Measurements from ENCODE around the gene TEF.
"Not testable (repeated sequence)": the region's sequence is repeated elsewhere in the genome, so short reads cannot be mapped to it uniquely, and the experiment has no call there.

TEF gene

DNA sequence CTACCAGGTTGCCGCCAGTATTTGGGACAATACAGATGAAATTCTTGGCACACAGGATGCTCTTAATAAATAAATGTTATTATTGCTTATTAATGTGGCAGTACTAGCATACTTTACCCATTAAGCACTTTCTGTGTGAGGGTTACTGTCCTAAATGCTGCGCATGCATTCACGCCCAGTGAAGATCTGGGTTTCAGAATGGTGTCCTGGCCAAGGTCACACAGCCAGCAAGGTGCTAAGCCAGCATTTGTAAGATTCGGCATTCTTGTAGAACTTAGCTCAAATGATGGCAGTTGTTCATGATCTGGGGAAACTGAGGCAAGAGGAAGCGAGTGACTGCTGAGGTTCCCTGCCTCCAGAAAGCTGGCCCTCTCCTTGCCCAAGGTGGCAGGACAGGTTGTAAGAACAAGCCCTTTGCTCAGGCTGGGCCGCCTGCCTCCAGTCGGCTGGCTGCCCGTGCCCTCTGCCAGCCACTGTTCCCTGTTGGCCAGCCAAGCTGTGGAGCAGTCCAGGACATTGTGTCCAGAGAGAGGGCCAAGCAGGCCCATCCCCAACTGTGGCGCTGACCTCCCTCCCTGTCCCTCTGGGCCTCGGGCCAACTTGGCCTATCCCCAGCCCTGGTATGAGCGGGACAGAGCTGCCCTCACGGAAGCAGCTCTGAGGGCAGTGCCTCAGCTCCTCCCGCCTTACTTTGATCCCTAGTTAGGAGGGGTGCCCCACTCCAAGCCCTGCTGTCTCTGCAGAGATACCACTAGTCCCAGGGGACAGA lies 36.1 kb downstream of the TEF start:
- no peak for DNase-seq (ENCODE audit: low read depth, low spot score)

DNA sequence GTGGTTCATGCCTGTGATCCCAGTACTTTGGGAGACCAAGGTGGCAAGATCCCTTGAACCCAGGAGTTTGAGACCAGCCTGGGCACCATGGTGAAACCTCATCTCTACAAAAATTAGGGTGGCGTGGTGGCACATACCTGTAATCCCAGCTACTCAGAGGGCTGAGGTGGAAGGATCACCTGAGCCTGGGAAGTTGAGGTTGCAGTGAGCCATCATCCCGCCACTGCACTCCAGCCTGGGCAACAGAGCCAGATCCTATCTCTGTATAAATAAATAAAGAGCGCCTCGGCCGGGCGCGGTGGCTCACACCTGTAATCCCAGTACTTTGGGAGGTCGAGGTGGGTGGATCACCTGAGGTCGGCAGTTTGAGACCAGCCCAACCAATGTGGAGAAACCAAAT lies 37.0 kb downstream of the TEF start:
- no peak for DNase-seq (ENCODE audit: low read depth, low spot score)

DNA sequence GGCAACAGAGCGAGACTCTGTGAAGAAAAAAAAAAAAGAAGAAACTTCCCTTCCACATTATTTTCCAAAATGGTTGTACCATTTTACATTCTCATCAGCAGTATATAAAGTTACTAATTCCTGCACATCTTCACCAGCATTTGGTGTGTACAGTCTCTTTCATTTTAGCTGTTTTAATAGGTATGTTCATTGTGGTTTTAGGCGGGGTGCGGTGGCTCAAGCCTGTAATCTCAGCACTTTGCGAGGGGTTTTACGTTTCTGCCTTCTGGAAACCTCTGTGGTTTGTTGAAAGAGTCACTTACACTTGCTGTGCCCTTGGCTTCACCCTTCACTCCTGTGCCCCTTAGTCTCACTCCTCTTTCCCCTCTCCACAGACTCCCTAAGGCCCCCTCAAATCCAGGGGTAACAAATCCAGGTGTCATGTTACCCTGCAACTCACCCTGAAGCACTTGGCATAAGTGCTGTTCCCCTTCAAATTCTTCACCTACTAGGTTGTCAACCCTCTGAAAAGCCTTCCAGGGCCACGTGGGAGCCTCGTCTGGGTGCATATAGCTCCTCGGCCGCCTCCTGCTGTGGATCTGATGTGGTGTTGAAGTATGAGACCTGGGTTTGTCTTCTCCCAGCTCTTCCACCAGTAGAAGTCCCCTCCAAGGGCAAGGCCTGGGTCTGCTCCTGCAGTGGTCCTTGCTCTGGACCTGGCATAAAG lies 44.1 kb downstream of the TEF start:
- DNase-seq (ENCODE audit: low read depth, low spot score): no peak

DNA sequence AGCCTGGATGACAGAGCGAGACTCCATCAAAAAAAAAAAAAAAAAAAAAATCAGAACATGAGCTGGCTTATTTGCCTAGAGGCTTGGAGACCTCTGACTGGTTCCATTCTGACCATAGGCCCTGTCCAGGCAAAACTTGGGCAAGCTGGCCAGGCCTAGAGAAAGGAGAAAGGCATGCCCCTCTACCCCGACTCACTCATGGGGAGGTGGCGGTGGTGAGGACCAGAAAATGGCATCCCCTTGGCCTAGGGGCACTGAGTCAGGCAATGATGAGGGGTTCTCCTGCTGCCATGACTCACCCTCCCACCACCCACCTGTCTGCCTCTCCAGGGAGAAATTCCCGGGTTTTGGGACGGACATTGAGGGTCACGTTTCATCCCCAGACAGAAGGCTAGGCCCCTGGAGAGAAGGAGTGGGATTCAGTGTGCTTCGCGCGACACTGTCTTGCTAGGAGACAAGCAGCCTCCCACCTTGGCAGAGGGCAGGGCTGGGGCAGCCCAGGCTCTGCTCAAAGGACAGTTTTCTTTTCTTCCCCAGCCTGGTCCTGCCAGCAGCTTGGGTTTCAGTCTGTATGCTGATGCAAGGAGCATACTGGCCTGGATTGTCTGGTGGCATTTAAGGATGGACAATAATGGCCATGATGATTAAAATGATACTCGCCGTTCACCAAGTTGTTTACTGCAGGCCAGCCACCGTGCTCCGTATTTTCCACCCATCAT lies 47.6 kb downstream of the TEF start:
- no peak for DNase-seq (ENCODE audit: low read depth, low spot score)

DNA sequence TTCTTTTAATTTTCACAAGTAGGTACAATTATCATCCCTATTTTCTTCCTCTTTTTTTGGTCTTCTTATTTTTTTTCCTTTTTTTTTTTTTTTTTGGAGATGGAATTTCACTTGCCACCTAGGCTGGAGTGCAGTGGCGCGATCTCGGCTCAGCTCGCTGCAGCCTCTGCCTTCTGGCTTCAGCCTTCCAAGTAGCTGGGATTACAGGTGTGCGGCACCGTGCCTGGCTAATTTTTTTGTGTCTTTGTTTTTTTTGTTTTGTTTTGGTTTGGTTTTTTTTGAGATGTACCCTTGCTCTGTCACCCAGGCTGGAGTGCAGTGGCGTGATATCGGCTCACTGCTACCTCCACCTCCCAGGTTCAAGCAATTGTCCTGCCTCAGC lies 48.2 kb downstream of the TEF start:
- DNase-seq (ENCODE audit: low read depth, low spot score): no peak

DNA sequence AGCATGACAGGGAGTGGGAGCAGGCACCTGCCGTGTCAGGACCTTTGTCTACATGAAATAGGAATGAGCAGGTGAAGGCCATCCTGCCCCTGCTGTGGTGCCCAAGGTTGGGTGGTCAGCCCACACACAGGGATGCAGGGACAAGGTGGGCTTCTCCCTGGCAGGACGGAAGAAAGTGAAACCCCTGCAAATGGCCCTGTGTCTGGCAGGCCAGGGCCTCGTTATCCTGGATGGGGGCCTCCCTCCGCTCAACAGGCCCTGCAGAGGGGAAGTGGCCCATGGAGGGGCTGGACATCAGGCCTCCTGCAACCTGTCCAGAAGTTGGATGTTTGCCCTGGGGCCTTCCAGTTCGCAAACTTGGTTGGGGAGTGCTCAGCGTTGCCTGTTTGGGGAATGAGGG lies 49.9 kb downstream of the TEF start:
- DNase-seq (ENCODE audit: low read depth, low spot score): no peak

DNA sequence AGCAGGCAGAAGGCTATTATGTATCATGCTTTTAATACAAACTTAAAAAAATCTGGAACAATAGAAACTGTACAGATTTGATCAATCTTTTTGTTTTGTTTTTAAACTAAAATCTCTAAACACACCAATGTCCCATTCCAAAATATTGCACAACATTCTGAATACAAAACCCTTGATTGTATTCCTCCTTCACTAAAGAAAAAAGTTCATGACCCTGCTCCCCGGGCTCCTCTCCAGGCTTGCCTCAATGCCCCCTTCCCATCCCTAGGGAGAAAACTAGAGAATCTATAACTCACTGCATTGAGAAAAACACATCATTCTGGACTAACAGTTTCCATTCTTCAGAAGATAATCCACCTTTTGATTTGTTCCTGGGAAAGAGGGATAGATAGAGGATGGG lies 51.7 kb downstream of the TEF start:
- DNase-seq (ENCODE audit: low read depth, low spot score): not testable (repeated sequence)

DNA sequence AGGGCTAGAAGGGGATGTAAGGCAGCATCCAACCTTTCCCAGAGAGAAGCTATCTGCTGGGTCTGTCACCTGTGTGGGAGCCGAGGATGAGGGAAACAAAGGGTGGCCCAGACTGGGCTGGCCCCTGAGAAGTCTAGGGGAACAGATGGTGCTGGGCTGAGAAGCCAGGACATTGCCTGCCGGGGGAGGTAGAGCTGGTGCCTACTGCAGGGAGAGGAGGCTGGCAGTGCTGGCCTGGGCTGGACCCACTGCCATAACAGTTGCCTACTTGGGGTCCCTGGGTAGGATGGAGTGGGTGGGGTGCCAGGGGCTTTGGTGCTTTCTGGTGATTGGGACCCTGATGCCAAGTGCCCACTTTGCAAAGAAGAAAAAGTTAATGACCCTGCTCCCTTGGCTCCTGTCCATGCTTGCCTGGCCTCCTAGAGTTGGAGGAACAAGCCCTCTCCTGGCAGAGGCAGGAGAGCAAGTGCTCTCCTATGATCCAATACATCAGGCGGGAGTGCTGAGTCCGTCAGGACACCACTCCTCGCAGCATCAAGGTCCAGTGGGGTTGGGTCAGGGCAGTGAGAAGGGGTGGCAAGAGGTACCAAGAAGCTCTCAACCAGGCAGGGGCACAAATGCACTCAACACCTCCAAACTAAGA lies 52.7 kb downstream of the TEF start:
- not testable (repeated sequence) for DNase-seq (ENCODE audit: low read depth, low spot score)

DNA sequence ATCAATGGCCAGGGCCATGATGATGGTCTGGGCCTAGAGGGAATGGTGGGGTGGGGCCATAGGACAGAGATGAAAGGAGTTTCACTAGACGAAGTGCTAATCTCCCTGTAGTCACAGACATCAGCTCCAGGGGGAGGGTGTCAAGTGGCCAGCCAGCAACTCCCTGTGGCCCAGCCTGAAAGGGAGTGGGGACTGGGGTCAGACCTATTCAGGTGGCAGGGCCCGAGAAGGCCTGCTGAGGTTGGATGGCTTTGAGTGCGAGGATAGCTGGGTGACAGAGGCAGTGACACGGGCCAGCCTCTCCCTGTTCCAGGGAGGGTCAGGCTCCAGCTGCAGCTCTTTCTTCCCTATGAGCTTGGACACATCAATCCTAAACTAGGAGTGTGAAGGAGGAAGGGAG lies 53.8 kb downstream of the TEF start:
- DNase-seq (ENCODE audit: low read depth, low spot score): no peak

DNA sequence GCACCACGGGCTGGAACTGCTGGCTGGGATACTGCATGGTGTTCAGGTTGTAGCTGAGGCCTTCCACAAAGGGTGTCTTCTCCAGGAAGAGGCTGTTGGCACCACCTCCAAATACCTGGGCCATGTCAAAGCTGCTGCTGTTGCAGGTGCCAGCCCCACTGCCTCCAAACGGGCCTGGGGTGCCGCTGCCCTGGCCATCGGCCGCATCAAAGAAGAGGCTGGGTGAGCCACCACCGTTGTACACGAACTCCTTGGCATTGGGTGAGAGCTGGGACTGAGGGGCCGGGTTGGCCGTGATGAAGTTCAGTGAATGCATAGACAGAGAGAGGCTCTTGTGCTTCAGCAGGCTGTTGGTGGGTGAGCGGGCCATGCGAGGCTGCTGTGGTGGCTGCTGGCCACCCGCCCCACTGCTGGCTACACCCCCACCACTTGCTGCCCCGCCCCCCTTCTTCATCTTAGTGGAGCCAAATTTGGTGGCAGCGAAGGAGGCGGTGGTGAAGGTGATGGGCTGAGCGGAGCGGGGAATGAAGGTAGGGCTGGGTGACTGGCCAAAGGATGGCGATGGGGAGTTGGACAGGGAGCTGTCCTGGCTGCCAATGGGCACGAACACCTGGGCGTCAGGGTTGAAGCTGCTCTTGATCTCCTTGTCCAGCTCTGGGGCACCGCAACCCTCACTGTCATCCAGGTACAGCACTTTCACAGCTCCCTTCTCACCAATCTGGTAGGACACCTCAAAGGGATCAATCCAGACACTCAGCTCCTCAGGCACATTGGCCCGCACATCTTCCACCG lies 54.8 kb downstream of the TEF start:
- DNase-seq (ENCODE audit: low read depth, low spot score): no peak

DNA sequence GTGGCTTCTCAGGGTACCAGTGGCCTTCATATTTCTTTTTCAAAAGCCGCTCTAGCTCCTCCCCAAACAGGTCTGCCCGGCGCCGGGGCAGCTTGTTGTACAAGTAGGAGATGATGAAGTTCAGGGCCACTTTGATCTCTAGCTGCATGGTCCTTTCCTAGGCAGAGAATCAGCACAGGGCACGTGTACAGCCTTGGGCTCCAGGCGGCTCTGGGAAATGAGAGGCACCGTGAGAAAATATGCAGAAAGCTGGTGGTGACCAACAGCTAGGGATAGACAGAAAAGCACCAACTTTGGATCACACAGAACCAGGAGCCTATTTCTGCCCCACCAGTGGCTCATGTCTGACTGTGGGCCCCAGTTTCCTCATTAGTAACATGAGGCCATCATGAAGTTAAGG lies 55.5 kb downstream of the TEF start:
- DNase-seq (ENCODE audit: low read depth, low spot score): no peak

DNA sequence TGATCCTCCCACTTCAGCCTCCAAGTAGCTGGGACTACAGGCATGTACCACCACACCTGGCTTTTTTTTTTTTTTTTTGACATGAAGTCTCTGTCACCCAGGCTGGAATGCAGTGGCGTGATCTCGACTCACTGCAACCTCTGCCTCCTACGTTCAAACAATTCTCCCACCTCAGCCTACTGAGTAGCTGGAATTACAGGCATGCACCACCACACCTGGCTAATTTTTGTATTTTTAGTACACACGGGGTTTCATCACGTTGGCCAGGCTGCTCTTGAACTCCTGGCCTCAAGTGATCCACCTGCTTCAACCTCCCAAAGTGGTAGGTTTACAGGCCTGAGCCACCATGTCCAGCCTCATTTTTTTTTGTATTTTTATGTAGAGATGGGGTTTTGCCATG lies 58.8 kb downstream of the TEF start:
- not testable (repeated sequence) for DNase-seq (ENCODE audit: low read depth, low spot score)

DNA sequence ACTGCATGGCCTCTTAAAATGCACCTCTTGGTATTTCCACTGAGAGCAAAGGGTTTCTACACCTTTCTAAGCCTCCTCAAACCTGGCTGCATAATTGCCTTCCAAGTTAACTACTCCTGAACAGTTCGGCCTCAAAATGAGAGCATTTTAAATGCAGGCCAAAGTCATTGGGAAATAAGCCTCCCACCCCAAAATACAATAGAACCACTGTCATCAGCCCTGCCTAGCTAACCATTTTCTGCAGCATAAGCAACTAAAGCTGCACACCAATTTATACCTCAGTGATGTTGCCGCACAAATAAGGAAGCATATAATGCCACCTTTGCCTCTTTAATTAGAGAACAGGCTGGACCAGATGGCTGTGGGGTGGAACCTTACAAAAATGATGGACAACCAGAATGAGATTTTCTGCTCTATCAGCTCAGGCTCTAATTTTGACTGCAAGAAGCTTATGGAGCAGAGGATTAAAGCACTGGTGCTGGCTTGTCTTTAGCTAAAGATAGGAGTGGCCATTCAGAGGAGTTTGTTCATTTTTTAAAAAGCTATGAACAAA lies 60.6 kb downstream of the TEF start:
- DNase-seq (ENCODE audit: low read depth, low spot score): no peak

DNA sequence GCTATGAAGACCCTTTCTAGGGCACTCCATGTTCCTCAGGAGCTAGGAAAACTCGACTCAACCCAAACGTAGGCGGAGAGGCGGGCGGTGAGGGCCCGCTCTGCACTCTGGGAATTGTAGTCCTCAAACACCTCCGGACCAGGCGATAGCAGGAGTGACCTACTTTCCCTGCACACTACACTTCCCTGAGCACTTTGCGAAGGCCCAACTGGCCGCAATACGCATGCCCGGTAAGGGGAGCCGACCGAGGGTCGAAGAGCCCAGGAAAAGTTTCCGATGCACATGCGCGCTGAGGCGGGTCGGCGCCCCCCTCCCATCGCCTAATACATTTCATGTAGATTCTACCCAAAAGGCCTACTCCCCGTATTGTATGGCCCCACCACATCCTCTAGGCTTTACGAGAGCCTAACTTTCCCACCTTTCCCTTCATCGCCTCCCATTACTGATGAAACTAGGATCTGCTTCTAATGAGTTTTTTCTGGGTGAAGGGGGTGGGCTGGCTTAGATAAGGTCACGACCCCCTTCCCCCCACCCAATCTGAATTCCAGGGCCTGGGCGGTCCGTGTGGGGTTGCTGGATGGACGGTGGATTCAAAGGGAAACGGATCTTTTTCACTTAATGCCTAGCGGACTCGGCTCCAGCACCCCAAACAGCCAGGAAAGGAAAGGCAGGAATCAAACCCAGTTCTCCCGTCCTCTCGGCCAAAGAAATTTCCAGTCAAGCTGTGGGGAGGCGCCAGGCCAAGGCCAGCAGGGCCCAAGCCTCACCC lies 62.8 kb downstream of the TEF start:
- DNase-seq (ENCODE audit: low read depth, low spot score): peak; percentile 72

DNA sequence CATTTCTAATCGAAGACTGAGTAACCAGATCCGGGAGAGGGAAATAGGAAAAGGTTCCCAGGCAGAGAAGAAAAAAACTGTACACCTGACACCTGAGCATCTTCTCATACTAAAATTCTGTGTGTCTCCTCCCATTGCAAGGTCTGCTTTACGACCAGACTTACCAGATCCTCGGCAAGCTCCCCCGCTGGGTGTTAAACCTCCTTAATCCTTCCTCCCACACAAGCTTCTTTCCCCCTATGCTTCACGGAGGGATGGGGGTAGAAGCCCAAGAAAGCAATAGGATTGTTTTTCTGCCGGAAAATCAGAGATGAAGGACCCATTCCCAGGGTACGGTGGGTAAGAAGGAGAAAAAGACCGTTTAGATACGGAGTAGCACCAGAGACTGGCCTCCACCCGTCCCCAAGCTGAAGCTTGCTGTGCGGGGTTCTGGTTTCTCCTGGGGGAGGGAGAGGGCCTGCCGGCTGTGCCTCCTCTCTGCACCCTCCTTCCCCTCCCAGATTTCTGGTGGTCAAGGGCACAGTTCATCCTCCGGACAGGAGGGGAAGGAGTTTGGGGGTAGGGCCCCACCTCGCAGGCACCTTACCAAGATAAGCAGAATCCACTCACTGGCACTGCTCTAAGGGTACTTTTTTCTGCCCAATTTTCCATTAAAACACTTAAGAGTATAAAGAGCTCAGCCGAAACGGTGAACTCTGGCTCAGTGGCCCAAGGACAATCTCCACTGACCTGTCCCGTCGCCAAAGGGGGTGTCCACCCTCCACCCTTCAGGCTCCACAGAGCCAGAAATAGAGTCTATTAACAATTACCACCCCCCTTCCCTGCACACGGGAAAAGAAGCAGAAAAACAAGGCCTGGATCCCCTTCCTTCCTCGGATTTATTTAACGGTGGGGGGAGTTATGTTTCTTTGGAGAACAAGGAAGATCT lies 63.7 kb downstream of the TEF start:
- DNase-seq (ENCODE audit: low read depth, low spot score): no peak

DNA sequence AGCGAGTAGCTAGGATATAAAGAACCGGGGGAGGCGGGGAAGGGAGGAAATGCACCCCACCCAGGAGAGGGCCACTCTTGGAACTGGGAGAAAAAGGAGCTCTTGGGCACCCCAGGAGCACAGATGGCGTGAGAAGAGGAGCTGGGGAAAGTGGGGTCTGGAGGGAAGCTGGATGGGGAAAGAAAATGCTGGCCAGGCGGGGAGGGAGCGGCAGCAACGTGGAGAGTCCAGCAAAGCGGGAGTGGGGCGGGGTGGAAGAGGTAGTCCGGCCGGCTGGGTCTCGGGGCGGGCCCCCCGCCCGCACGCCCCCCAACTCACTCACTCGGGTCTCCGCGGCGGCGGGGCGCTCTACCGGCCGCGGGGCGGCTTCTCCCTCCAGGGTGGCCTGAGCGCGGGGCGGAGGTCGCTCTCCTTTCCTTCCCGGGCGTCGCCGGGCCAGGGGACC lies 64.3 kb downstream of the TEF start:
- DNase-seq (ENCODE audit: low read depth, low spot score): no peak

DNA sequence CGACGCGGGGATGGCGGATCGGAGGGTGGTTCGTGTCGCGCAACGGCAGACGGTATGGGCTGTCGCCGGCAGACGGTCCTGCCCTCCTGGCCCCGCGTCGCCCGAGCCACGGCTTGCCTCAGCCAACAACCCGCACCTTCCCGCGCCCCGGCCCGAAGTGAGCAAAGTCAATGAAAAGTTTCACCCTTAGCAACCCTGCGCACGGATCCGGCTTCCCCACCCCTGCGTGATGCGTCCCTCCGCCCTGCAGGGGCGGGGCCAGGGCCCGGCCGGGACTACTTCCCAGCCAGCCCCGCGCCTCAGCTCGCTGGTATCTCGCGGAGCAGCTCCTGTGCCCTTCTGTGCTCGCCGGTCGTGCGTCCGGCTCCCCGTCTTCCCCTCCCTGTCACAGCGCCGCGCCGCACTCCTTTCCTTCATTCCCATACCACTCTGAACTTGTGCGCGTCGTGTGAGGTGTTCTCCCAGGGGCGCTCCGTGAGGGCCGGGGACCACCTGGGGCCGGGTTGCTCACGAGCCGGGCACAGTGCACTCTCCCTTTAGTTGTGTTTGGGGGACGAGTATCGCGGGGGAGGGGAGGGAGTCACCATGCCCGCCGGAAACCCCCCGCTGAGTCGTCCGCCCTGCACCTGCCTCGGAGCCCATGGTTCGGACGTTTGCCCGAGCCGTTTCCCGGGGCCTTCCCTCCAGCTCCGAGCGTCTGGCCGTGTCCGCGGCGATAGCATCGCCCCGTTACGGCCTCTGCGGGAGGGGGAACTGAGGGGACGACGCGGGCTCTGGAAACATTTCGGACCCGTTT lies 65.1 kb downstream of the TEF start, which contains the start of gene TOB2:
TOB2 (minus strand) TSS at position 163 of the 796 bp plus-strand sequence. CDS start 9,456 bp downstream, outside the sequence.
- DNase-seq (ENCODE audit: low read depth, low spot score): peak; percentile 90
